GM12874 (cell line): ENCODE results near the gene BCAN.

ENCODE experiments used
- TF ChIP-seq, protein P1 (sequence below): IDR thresholded peaks from 2 replicates; pipeline ENCODE4 v1.5.1; 2011; ENCODE audit warnings: low read depth, mild to moderate bottlenecking, control low read depth, low read length, moderate library complexity; ENCODE audit not compliant: insufficient read depth

The BCAN gene

DNA sequence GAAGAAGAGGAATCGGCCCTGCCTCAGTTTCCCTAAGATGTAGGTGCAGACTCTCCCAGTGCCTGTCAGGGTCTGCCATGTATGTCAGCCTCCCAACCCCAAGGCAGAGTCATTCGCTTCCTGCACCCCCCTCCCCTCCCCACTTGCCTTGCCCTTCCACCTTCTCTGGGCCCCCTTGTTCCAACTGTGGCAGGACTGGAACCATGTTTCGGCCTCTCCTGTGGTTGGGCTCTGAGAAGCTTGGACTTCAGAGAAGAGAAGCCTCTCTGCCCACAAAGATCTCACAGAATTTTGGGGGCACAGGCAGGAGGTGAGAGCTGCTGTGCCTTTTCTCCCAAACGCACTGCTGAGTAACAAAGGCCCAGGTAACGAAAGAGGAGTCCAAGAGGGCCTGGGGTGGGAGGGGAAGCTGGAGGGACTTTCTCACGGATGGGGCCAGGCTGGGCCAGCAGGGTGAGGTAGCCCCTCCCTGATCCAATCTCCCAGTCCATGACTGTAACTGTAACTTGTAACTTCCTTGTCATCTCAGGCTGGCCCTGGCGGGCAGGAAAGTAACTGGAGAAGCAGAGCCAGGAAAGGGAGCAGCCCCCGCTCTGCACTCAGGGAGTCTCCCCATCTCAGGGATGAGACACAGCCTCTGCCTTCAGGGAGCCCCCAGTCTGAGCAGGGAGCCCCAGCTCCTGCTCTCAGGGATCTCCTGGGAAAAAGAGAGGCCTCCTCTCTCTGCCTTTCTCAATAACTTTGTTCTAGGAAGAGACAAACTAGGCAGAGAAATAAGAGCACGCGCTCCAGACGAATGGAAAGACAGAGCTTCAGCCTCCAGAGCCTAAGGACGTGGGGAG is 52.2 kb downstream of the BCAN start:
- TF ChIP-seq, protein P1, sequence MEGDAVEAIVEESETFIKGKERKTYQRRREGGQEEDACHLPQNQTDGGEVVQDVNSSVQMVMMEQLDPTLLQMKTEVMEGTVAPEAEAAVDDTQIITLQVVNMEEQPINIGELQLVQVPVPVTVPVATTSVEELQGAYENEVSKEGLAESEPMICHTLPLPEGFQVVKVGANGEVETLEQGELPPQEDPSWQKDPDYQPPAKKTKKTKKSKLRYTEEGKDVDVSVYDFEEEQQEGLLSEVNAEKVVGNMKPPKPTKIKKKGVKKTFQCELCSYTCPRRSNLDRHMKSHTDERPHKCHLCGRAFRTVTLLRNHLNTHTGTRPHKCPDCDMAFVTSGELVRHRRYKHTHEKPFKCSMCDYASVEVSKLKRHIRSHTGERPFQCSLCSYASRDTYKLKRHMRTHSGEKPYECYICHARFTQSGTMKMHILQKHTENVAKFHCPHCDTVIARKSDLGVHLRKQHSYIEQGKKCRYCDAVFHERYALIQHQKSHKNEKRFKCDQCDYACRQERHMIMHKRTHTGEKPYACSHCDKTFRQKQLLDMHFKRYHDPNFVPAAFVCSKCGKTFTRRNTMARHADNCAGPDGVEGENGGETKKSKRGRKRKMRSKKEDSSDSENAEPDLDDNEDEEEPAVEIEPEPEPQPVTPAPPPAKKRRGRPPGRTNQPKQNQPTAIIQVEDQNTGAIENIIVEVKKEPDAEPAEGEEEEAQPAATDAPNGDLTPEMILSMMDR: no peak

GRCh38 chr1:156694690-156694962 is 52.7 kb downstream of the BCAN start:
- TF ChIP-seq, protein P1: no peak

- TF ChIP-seq, protein P1: no peak
Measured at GRCh38 chr1:156696755-156697154, 54.8 kb downstream of the BCAN start.

DNA sequence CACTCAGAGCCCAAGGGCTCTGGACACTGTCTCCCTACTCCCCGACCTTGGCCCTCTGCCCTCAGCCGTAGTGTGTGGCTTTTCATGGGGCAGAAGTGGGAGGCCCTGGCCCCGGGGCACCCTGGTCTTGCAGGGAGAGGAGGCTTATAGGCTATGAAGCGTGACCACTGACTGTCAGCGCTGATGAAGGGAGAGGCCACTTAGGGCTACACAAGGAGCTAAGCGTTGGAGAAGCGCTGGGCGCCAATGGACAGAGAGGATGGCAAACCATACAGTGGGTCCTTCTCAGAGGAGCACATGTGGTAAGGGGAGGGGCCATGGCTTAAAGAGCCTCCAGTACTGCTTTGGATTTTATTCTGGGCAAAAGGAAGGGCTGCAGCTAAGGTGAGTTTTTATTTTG is 55.6 kb downstream of the BCAN start:
- TF ChIP-seq, protein P1: no peak

GRCh38 chr1:156698995-156699394 is 57.1 kb downstream of the BCAN start:
- TF ChIP-seq, protein P1: no peak

DNA sequence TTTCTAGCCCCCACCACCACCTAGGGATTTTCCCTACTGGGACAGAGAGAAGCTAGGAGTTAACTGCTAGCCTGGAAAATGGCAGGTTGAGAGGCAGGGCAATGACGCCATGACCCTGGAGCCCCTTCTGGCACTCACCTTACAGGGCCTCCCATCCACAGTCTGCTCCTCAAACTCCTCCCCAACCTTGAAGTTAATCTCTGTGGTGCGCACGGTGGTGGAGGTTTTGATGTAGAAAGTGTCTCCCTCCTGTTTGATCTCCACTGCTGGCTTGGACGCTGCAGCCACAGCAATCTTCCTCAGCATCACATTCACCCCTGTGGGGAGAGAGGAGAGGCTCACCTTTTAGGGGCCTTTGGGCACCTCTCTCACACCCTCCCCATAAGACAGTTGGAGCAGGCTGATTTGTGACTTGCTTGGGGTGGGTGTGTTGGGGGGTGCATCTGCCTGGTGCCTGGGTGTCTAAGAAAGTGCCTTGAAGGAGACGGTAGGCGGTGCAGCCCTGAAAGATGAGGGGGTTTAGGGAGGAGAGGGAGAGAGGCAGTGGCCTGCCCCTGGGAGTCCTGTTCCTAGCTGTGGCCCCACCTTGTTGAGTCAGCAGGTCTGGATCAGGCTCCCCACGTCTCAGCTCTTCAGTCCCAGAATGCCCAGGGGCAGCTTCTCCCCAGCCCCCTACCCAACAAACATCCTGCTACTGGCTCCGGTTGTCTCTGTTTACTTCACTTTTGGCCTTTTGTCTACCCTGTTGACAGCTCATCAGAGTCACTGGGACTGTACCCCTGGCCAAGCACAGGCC is 59.0 kb downstream of the BCAN start:
- TF ChIP-seq, protein P1: no peak

- TF ChIP-seq, protein P1: no peak
Measured at GRCh38 chr1:156703336-156703735, 61.4 kb downstream of the BCAN start.
